ENCODE results near the gene ABO.

DNA sequence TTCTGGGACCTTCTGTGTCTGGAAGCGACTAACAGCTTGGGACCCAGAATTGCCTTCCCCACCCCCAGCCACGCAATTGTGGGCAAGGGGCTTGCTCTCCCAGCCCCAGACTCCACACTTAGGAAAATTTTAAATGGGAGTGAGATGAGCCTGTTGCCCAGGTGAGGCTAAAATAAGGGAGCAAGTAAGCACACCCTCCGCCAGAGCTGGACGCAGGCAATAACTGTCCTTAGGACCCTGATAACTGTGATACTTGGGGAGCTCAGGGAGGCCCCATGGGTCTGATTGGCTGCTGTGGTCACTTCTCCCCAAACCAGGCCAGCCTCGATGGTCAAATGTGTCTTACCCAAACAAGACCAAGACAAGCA lies 13.3 kb downstream of the ABO start:
- TF ChIP-seq, protein P1, sequence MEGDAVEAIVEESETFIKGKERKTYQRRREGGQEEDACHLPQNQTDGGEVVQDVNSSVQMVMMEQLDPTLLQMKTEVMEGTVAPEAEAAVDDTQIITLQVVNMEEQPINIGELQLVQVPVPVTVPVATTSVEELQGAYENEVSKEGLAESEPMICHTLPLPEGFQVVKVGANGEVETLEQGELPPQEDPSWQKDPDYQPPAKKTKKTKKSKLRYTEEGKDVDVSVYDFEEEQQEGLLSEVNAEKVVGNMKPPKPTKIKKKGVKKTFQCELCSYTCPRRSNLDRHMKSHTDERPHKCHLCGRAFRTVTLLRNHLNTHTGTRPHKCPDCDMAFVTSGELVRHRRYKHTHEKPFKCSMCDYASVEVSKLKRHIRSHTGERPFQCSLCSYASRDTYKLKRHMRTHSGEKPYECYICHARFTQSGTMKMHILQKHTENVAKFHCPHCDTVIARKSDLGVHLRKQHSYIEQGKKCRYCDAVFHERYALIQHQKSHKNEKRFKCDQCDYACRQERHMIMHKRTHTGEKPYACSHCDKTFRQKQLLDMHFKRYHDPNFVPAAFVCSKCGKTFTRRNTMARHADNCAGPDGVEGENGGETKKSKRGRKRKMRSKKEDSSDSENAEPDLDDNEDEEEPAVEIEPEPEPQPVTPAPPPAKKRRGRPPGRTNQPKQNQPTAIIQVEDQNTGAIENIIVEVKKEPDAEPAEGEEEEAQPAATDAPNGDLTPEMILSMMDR (IDR thresholded peaks at IDR 0.05; ENCODE audit: extremely low read depth in 1 of 2, insufficient read depth in 1 of 2, low read depth in 1 of 2, low read length in 2 of 2), result no peak
- TF ChIP-seq POLR2A (IDR thresholded peaks at IDR 0.05; ENCODE audit: low read depth, low read length) (no peak), JUN (IDR thresholded peaks at IDR 0.05; ENCODE audit: borderline replicate concordance, insufficient read depth, insufficient read length, low read depth) (no peak)

Data from endothelial cell of umbilical vein (primary cell).